H9 (cell line): ENCODE measurements around the gene CKB. TPM values are rescaled to one million over a fixed set of nuclear protein-coding genes. Genes with fewer than 3 reads are reported as not detected.

Source experiments
- DNase-seq: peaks from one replicate; pipeline ENCODE4 v3.0.0-alpha.2; 2017
- H2AFZ ChIP-seq: one replicate; pipeline ENCODE4 v1.6.1; 2013; ENCODE audit warnings: mild to moderate bottlenecking, low read length, control low read depth, moderate library complexity
- H2AK5ac ChIP-seq: 2 replicates; pipeline ENCODE4 v1.6.1; 2013; ENCODE audit warnings: low read length, control low read depth, mixed read lengths; ENCODE audit not compliant: insufficient read length
- H2BK120ac ChIP-seq: one replicate; pipeline ENCODE4 v1.6.1; 2013; ENCODE audit warnings: low read depth, mild to moderate bottlenecking, low read length, control low read depth, inconsistent platforms; ENCODE audit not compliant: poor library complexity, severe bottlenecking
- H2BK12ac ChIP-seq: 2 replicates; pipeline ENCODE4 v1.6.1; 2013; ENCODE audit warnings: low read length, control low read depth, mixed read lengths, low read depth; ENCODE audit not compliant: insufficient read length
- H2BK15ac ChIP-seq: 2 replicates; pipeline ENCODE4 v1.6.1; 2013; ENCODE audit warnings: low read depth, low read length, control low read depth
- H2BK20ac ChIP-seq: one replicate; pipeline ENCODE4 v1.6.1; 2013; ENCODE audit warnings: low read depth, mild to moderate bottlenecking, low read length, control low read depth, inconsistent platforms; ENCODE audit not compliant: poor library complexity, severe bottlenecking
- H2BK5ac ChIP-seq: 2 replicates; pipeline ENCODE4 v1.6.1; 2013; ENCODE audit warnings: low read length, control low read depth, mixed read lengths; ENCODE audit not compliant: insufficient read length
- H3K14ac ChIP-seq: 2 replicates; pipeline ENCODE4 v1.6.1; 2013; ENCODE audit warnings: low read length, control low read depth; ENCODE audit not compliant: insufficient read depth
- H3K18ac ChIP-seq: 2 replicates; pipeline ENCODE4 v1.6.1; 2013; ENCODE audit warnings: low read depth, mild to moderate bottlenecking, mixed read lengths, low read length, control low read depth; ENCODE audit not compliant: insufficient read length
- H3K23ac ChIP-seq: 2 replicates; pipeline ENCODE4 v1.6.1; 2013; ENCODE audit warnings: low read length, control low read depth, mixed read lengths, low read depth; ENCODE audit not compliant: insufficient read length
- H3K23me2 ChIP-seq: 2 replicates; pipeline ENCODE4 v1.6.1; 2013; ENCODE audit warnings: low read depth, mild to moderate bottlenecking, mixed read lengths, low read length, control low read depth; ENCODE audit not compliant: insufficient read length, poor library complexity, severe bottlenecking
- H3K27ac ChIP-seq: 2 replicates; pipeline ENCODE4 v1.5.1; 2013; ENCODE audit warnings: low read length, control low read depth, mixed read lengths, low read depth; ENCODE audit not compliant: insufficient read length
- H3K27me3 ChIP-seq: 2 replicates; pipeline ENCODE4 v1.6.1; 2013; ENCODE audit warnings: low read length, control low read depth, inconsistent platforms; ENCODE audit not compliant: insufficient read depth
- H3K4ac ChIP-seq: 2 replicates; pipeline ENCODE4 v1.6.1; 2013; ENCODE audit warnings: low read depth, mild to moderate bottlenecking, control low read depth, inconsistent platforms, low read length, moderate library complexity
- H3K4me1 ChIP-seq: 2 replicates; pipeline ENCODE4 v1.6.1; 2013; ENCODE audit warnings: low read length, control low read depth, inconsistent platforms; ENCODE audit not compliant: insufficient read depth
- H3K4me2 ChIP-seq: 2 replicates; pipeline ENCODE4 v1.6.1; 2013; ENCODE audit warnings: low read length, control low read depth, mixed read lengths; ENCODE audit not compliant: insufficient read length, insufficient read depth
- H3K56ac ChIP-seq: 2 replicates; pipeline ENCODE4 v1.6.1; 2013; ENCODE audit warnings: low read depth, mild to moderate bottlenecking, mixed read lengths, low read length, control low read depth; ENCODE audit not compliant: insufficient read length
- H3K79me1 ChIP-seq: 2 replicates; pipeline ENCODE4 v1.6.1; 2013; ENCODE audit warnings: low read depth, mild to moderate bottlenecking, moderate library complexity, low read length, control low read depth, inconsistent platforms; ENCODE audit not compliant: insufficient read depth, poor library complexity, severe bottlenecking
- H3K79me2 ChIP-seq: 2 replicates; pipeline ENCODE4 v1.6.1; 2013; ENCODE audit warnings: low read length, control low read depth, inconsistent platforms; ENCODE audit not compliant: insufficient read depth
- H3K9ac ChIP-seq: 2 replicates; pipeline ENCODE4 v1.6.1; 2013; ENCODE audit warnings: low read length, control low read depth, mixed read lengths; ENCODE audit not compliant: insufficient read length; ENCODE audit errors: extremely low read depth
- H3K9me3 ChIP-seq: one replicate; pipeline ENCODE4 v1.6.1; 2013; ENCODE audit warnings: low read depth, low read length, inconsistent platforms; ENCODE audit not compliant: control insufficient read depth
- H3T11ph ChIP-seq: one replicate; pipeline ENCODE4 v1.6.1; 2013; ENCODE audit warnings: mild to moderate bottlenecking, low read length, control low read depth, inconsistent platforms
- H4K20me1 ChIP-seq: one replicate; pipeline ENCODE4 v1.6.1; 2013; ENCODE audit not compliant: control insufficient read depth, insufficient read length, insufficient read depth
- H4K5ac ChIP-seq: 2 replicates; pipeline ENCODE4 v1.6.1; 2013; ENCODE audit warnings: low read depth, mild to moderate bottlenecking, mixed read lengths, low read length, control low read depth; ENCODE audit not compliant: insufficient read length
- H4K8ac ChIP-seq: replicated peaks from 2 replicates; pipeline ENCODE4 v1.6.1; 2013; ENCODE audit warnings: low read length, control low read depth, mixed read lengths, low read depth; ENCODE audit not compliant: insufficient read length
- H4K91ac ChIP-seq: 2 replicates; pipeline ENCODE4 v1.6.1; 2013; ENCODE audit warnings: low read depth, mild to moderate bottlenecking, moderate library complexity, mixed read lengths, low read length, control low read depth; ENCODE audit not compliant: insufficient read length
- H3K27ac Mint-ChIP-seq, 3 experiments: 2 replicates in 2 of 3; 3 replicates in 1 of 3; pipeline ENCODE4 v1.8.0; 2020 to 2021; ENCODE audit warnings: mixed read lengths in 3 of 3, mild to moderate bottlenecking in 1 of 3, moderate library complexity in 1 of 3
- H3K27me3 Mint-ChIP-seq: 2 replicates; pipeline ENCODE4 v1.8.0; 2021; ENCODE audit warnings: low read depth, mild to moderate bottlenecking, moderate library complexity, mixed read lengths
- H3K36me3 Mint-ChIP-seq, 3 experiments: 2 replicates in 2 of 3; 3 replicates in 1 of 3; pipeline ENCODE4 v1.8.0; 2020 to 2021; ENCODE audit warnings: low read depth in 3 of 3, mixed read lengths in 3 of 3; ENCODE audit not compliant: insufficient read depth in 1 of 3
- H3K4me1 Mint-ChIP-seq, 2 experiments: 2 replicates each; pipeline ENCODE4 v1.8.0; 2020; ENCODE audit warnings: mixed read lengths in 2 of 2
- H3K4me3 Mint-ChIP-seq, 2 experiments: 2 replicates in 1 of 2; 3 replicates in 1 of 2; pipeline ENCODE4 v1.8.0; 2020 to 2021; ENCODE audit warnings: mild to moderate bottlenecking in 2 of 2, mixed read lengths in 2 of 2, moderate library complexity in 1 of 2
- H3K9me3 Mint-ChIP-seq, 2 experiments: 2 replicates in 1 of 2; 3 replicates in 1 of 2; pipeline ENCODE4 v1.8.0; 2020; ENCODE audit warnings: mild to moderate bottlenecking in 2 of 2, mixed read lengths in 2 of 2, moderate library complexity in 1 of 2
- WGBS: extraction: QIAGEN DNeasy Blood & Tissue Kit; methylation state at CpG from one replicate; pipeline ENCODE4 v1.1.7; 2013; ENCODE audit warnings: missing lambda C conversion rate, low lambda C conversion rate, mixed read lengths; ENCODE audit not compliant: insufficient read length; ENCODE audit errors: extremely low coverage; 5-methylcytosine and 5-hydroxymethylcytosine counted together
- total RNA-seq: library from RNA; stranded (reverse); gene quantifications from 2 replicates; pipeline ENCODE4 v1.2.1, GENCODE V29; 2021
- TF ChIP-seq, protein P1 (sequence below): fragments of 200-600 bp; sonication (generic); conservative IDR thresholded peaks from 3 replicates; pipeline ENCODE4 v1.8.0; 2021; ENCODE audit warnings: antibody characterized with exemption, mild to moderate bottlenecking

The CKB gene
- total RNA-seq, 1 experiment from 2014 or later = 517 TPM

DNA sequence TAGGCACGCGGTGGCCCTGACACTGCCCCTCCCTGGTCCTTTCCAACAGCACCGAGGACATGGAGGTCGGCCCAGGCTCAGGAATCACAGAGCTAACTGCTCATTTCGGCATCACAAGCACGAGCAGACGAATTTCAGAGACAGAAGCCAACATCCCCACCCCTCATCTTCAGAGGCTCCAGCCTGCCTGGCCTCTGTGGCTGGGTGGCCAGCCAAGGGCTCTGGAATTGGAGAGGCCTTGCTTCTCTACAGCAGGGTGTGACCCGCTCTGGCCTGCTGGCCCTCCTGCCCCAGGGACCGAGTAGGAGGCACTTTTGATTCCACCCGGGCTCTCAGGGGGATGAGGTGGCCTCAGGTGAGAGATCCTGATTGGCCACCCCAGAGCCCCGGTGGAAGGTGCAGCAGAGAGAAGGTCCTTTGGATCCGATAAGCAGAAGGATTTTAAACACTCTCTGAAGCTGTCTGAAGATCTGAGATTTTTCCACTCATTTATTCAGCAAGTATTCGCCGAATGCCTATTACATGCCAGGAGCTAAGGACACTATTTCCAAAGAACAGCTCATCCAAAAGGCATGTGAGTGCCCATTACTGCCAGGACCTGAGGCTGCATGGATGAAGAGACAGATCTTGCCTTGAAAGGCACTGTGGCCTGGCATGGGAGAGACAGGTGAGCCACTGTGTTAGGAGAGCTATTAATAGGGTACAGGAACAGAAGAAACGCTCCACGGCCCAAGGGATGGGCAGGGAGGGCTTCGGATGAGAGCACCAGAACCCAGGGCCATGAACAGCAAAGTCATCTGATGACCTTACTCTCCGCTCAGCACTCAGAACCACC is 29.6 kb upstream of the CKB start:
- Histone ChIP-seq H3K23me2 (no peaks in the 10 kb centered on the region), H2BK5ac (no peak overlapping the region), H3K4me2 (no peak overlapping the region), H3K9me3 (no peaks in the 10 kb centered on the region), H3K79me2 (no peaks in the 10 kb centered on the region), H3K14ac (no peak overlapping the region), H3K9ac (no peak overlapping the region), H3K4ac (no peak overlapping the region), H2BK120ac (no peak overlapping the region), H3K56ac (no peak overlapping the region), H3K79me1 (no peaks in the 10 kb centered on the region), H4K8ac (no peak overlapping the region), H3K23ac (no peak overlapping the region), H2AK5ac (no peak overlapping the region), H3K27me3 (no peaks in the 10 kb centered on the region), H4K20me1 (no peaks in the 10 kb centered on the region), H3T11ph (no peak overlapping the region), H2BK12ac (no peak overlapping the region), H2BK15ac (no peak overlapping the region), H2BK20ac (no peak overlapping the region), H4K5ac (no peak overlapping the region), H3K27ac (no peak overlapping the region), H3K4me1 (no peaks in the 10 kb centered on the region), H2AFZ (no peak overlapping the region), H3K18ac (no peak overlapping the region), H4K91ac (no peak overlapping the region)
- no peaks in the 10 kb centered on the region for H3K9me3 Mint-ChIP-seq
- no peak for DNase-seq
- H3K27ac Mint-ChIP-seq = peak overlapping the region in 2 of 3 experiments; percentile 64 to 86; a peak in 2 of 7 replicates
- TF ChIP-seq, protein P1, sequence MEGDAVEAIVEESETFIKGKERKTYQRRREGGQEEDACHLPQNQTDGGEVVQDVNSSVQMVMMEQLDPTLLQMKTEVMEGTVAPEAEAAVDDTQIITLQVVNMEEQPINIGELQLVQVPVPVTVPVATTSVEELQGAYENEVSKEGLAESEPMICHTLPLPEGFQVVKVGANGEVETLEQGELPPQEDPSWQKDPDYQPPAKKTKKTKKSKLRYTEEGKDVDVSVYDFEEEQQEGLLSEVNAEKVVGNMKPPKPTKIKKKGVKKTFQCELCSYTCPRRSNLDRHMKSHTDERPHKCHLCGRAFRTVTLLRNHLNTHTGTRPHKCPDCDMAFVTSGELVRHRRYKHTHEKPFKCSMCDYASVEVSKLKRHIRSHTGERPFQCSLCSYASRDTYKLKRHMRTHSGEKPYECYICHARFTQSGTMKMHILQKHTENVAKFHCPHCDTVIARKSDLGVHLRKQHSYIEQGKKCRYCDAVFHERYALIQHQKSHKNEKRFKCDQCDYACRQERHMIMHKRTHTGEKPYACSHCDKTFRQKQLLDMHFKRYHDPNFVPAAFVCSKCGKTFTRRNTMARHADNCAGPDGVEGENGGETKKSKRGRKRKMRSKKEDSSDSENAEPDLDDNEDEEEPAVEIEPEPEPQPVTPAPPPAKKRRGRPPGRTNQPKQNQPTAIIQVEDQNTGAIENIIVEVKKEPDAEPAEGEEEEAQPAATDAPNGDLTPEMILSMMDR = no peak
- no peak overlapping the region; a peak in 1 of 5 replicates for H3K4me3 Mint-ChIP-seq
- peaks cover 0 to 3% (median 0%) of the 10 kb centered on the region in 3 experiments; a peak in 1 of 7 replicates for H3K36me3 Mint-ChIP-seq
- no peaks in the 10 kb centered on the region for H3K27me3 Mint-ChIP-seq
- WGBS = no CpG with 5 or more reads among the region's 18 CpGs
- H3K4me1 Mint-ChIP-seq = peaks cover 7 to 8% of the 10 kb centered on the region in 2 experiments
